ENCODE measurements around the gene AOC3.

GRCh38 chr17:42880776-42881310, 29.8 kb downstream of the AOC3 start:
- TF ChIP-seq CTCF (conservative IDR thresholded peaks at IDR 0.05) (no peak), ZFX (IDR thresholded peaks at IDR 0.05) (no peak)

All from C4-2B (cell line).